Testis (tissue), 2 donors: ENCODE measurements around the gene DAB2IP.

Experiments used
- POLR2A ChIP-seq: fragments of 450-650 bp; IDR thresholded peaks from one replicate; pipeline ENCODE4 v1.6.1; 2017; ENCODE audit warnings: antibody characterized with exemption, mild to moderate bottlenecking, moderate library complexity
- TF ChIP-seq, protein P1 (sequence below), 3 experiments: fragments of 450-650 bp in 2 of 3; fragments of 200-600 bp in 1 of 3; sonication (generic) in 1 of 3; IDR thresholded peaks; one replicate each; pipeline ENCODE4 v1.5.1; 2016 to 2019; ENCODE audit warnings: antibody characterized with exemption in 3 of 3, mild to moderate bottlenecking in 2 of 3, moderate library complexity in 1 of 3

DNA sequence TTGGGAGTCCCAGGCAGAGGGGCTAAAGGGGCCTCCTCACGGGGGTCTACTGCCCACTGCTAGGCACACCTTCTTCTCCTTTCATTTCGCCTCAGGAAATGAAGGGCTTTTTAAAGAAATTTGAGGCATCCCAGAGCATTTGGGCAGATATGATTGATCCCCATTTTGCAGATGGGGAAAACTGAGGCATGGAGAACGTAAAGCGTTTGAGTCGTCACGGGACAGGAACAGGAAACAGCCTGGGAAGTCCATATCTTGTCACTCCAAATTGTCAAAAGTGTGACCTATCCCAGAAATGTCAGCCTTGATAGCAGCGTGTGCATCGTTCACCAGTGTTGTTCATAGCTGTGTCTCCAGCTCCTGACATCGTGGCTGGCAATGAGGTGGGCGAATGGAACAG is 98.2 kb downstream of the DAB2IP start:
- TF ChIP-seq, protein P1, sequence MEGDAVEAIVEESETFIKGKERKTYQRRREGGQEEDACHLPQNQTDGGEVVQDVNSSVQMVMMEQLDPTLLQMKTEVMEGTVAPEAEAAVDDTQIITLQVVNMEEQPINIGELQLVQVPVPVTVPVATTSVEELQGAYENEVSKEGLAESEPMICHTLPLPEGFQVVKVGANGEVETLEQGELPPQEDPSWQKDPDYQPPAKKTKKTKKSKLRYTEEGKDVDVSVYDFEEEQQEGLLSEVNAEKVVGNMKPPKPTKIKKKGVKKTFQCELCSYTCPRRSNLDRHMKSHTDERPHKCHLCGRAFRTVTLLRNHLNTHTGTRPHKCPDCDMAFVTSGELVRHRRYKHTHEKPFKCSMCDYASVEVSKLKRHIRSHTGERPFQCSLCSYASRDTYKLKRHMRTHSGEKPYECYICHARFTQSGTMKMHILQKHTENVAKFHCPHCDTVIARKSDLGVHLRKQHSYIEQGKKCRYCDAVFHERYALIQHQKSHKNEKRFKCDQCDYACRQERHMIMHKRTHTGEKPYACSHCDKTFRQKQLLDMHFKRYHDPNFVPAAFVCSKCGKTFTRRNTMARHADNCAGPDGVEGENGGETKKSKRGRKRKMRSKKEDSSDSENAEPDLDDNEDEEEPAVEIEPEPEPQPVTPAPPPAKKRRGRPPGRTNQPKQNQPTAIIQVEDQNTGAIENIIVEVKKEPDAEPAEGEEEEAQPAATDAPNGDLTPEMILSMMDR (IDR thresholded peaks at IDR 0.05), result no peak
- TF ChIP-seq POLR2A, result no peak
